Neuronal stem cell (in vitro differentiated cells): ENCODE data around the gene ECHS1. TPM values are rescaled to one million over a fixed set of nuclear protein-coding genes. Genes with fewer than 3 reads are reported as not detected.

Experiments used
- small RNA-seq: library from polyadenylated mRNA; stranded (forward); fragments of <200 nt; extraction: miRNeasy Mini kit (QIAGEN cat#:217004); gene quantifications from one replicate; pipeline ENCODE3, GENCODE V24; 2013; ENCODE audit not compliant: insufficient read depth

ECHS1 gene

Small RNA genes within 50 kb of the gene (small RNA-seq; reads per million reads assigned to genes)
- gene AL360181.4 (not detected), gene BANF1P2 (not detected), gene MIR3944 (5.9 reads per million, percentile 30 among the genes with 10 or more reads in this experiment)
